ENCODE data around the gene CST5. TPM values are rescaled to one million over a fixed set of nuclear protein-coding genes. Genes with fewer than 3 reads are reported as not detected.

The CST5 gene, protein sequence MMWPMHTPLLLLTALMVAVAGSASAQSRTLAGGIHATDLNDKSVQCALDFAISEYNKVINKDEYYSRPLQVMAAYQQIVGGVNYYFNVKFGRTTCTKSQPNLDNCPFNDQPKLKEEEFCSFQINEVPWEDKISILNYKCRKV
- total RNA-seq (not detected), polyA plus RNA-seq (not detected)
- long read RNA-seq, donor 1, result 0 reads
- long read RNA-seq, donor 2, result 0 reads

GRCh38 chr20:23879328-23879798, at the start of gene CST5:
Gene CST5 (minus strand): TSS chr20:23879748. CDS start chr20:23879676, 72 bp downstream.
- Histone ChIP-seq H3K4me1 (ENCODE audit: control insufficient read depth in 1 of 2, insufficient read depth in 2 of 2, low read length in 2 of 2) (no peaks in the 10 kb centered on the region), H3K36me3 (ENCODE audit: control insufficient read depth in 1 of 2, insufficient read depth in 2 of 2, low read length in 1 of 2) (no peaks in the 10 kb centered on the region), H3K4me3 (ENCODE audit: low read length in 2 of 2) (no peak within 1 kb of the TSS), H3K27ac (ENCODE audit: low read depth in 1 of 2, low read length in 2 of 2) (no peak within 1 kb of the TSS), H3K9me3 (ENCODE audit: control insufficient read depth, low read length) (no peaks in the 10 kb centered on the region), H3K27me3 (ENCODE audit: control insufficient read depth in 1 of 2, insufficient read depth in 2 of 2, low read length in 1 of 2) (no peaks in the 10 kb centered on the region)
- DNase-seq, result no peak
- no peak for ATAC-seq (ENCODE audit: low FRiP score)
- 92 to 95% methylated on average over 7 of the region's 7 CpGs for WGBS, 2 donors
- intact Hi-C loops (cut with DNase I), result no loop called here

GRCh38 chr20:23928788-23929187, 49.2 kb upstream of the CST5 start:
- no peak for ATAC-seq (ENCODE audit: low FRiP score)
- Histone ChIP-seq H3K4me1 (ENCODE audit: control insufficient read depth in 1 of 2, insufficient read depth in 2 of 2, low read length in 2 of 2) (no peaks in the 10 kb centered on the region), H3K27ac (ENCODE audit: low read depth in 1 of 2, low read length in 2 of 2) (no peak overlapping the region), H3K27me3 (ENCODE audit: control insufficient read depth in 1 of 2, insufficient read depth in 2 of 2, low read length in 1 of 2) (no peaks in the 10 kb centered on the region), H3K4me3 (ENCODE audit: low read length in 2 of 2) (no peak overlapping the region), H3K9me3 (ENCODE audit: control insufficient read depth, low read length) (no peaks in the 10 kb centered on the region), H3K36me3 (ENCODE audit: control insufficient read depth in 1 of 2, insufficient read depth in 2 of 2, low read length in 1 of 2) (no peaks in the 10 kb centered on the region)
- WGBS, 2 donors, result 66 to 69% methylated on average over 10 of the region's 10 CpGs
- intact Hi-C loops (cut with DNase I), result no loop called here
- no peak for DNase-seq

DNA sequence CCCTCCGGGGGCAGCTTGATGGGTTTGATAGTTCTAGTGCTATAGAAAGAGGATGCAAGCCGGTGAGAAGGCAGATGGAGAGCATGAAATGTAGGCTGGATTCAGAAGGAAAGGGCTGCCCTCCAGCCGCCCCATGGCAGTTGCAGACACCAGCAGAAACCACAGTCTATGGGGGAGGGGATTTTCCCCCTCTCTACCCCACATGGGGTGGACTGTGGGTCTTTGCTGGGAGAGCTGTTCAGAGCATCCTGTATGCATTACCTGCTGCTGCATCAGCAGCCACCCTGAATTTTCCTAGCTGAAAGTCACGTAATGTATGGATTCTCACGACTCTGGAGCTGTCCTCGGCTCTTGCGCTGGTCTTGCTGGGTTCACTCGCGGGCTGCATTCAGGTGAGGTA, 48.8 kb upstream of the CST5 start:
- Histone ChIP-seq H3K9me3 (ENCODE audit: control insufficient read depth, low read length) (no peaks in the 10 kb centered on the region), H3K27me3 (ENCODE audit: control insufficient read depth in 1 of 2, insufficient read depth in 2 of 2, low read length in 1 of 2) (no peaks in the 10 kb centered on the region), H3K4me3 (ENCODE audit: low read length in 2 of 2) (no peak overlapping the region), H3K4me1 (ENCODE audit: control insufficient read depth in 1 of 2, insufficient read depth in 2 of 2, low read length in 2 of 2) (no peaks in the 10 kb centered on the region), H3K27ac (ENCODE audit: low read depth in 1 of 2, low read length in 2 of 2) (no peak overlapping the region), H3K36me3 (ENCODE audit: control insufficient read depth in 1 of 2, insufficient read depth in 2 of 2, low read length in 1 of 2) (no peaks in the 10 kb centered on the region)
- WGBS, 2 donors, result 86 to 88% methylated on average over 9 of the region's 9 CpGs
- ATAC-seq (ENCODE audit: low FRiP score), result no peak
- DNase-seq, result no peak
- intact Hi-C loops (cut with DNase I), result no loop called here

DNA sequence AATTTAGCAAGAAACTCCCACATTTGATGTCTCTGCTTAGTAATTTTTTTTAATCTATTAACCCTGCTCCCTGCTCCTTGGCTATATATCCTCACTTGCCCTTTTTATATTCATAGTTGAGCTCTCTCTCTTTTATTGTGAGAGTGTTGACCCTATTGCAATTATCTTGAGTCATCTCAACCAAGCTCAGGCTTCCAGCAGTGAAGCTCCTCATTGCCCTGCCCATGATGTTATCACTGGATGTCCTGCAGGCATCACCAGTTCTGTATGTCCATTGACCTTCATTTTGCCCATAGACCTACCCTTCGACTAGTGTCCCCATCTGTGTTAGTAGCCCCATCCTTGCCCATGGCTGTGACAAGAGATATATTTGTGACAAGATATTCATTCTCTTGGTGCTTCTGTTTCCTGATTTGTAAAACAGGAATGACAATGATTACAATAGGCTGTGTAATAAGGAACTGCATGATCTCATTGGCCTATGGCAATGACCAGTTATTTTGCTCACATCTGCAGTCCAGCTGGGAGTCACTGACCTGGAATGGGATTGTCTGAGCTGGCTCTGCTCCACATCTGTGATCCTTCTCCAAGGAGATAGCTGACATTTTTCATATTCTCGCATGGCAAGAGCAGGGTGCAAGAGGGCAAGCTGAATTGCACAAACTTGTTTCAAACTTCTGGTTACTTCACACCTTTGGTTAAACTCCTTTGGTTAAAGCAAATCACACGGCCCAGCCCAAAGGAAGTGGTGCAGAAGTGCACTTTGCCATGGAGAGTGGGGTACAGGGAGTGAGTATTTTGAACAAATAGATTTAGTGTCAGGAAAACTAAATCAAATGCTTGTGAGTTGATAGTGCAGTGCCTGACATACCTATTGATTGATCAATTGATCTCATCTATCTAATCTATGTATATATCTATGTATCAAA, 47.7 kb upstream of the CST5 start:
- intact Hi-C loops (cut with DNase I), result no loop called here
- H3K36me3 ChIP-seq (ENCODE audit: control insufficient read depth in 1 of 2, insufficient read depth in 2 of 2, low read length in 1 of 2), result no peaks in the 10 kb centered on the region
- DNase-seq, result no peak
- ATAC-seq (ENCODE audit: low FRiP score), result no peak
- 44 to 54% methylated on average over 3 of the region's 3 CpGs for WGBS, 2 donors
- H3K4me1 ChIP-seq (ENCODE audit: control insufficient read depth in 1 of 2, insufficient read depth in 2 of 2, low read length in 2 of 2), result no peaks in the 10 kb centered on the region
- no peak overlapping the region for H3K27ac ChIP-seq (ENCODE audit: low read depth in 1 of 2, low read length in 2 of 2)
- H3K4me3 ChIP-seq (ENCODE audit: low read length in 2 of 2), result no peak overlapping the region
- H3K27me3 ChIP-seq (ENCODE audit: control insufficient read depth in 1 of 2, insufficient read depth in 2 of 2, low read length in 1 of 2), result no peaks in the 10 kb centered on the region
- no peaks in the 10 kb centered on the region for H3K9me3 ChIP-seq (ENCODE audit: control insufficient read depth, low read length)

- no peak for DNase-seq
- H3K9me3 ChIP-seq (ENCODE audit: control insufficient read depth, low read length), result no peaks in the 10 kb centered on the region
- H3K36me3 ChIP-seq (ENCODE audit: control insufficient read depth in 1 of 2, insufficient read depth in 2 of 2, low read length in 1 of 2), result no peaks in the 10 kb centered on the region
- no peak overlapping the region for H3K27ac ChIP-seq (ENCODE audit: low read depth in 1 of 2, low read length in 2 of 2)
- no peak for ATAC-seq (ENCODE audit: low FRiP score)
- no peaks in the 10 kb centered on the region for H3K4me1 ChIP-seq (ENCODE audit: control insufficient read depth in 1 of 2, insufficient read depth in 2 of 2, low read length in 2 of 2)
- intact Hi-C loops (cut with DNase I), result no loop called here
- WGBS, 2 donors, result 79 to 82% methylated on average over 2 of the region's 2 CpGs
- no peak overlapping the region for H3K4me3 ChIP-seq (ENCODE audit: low read length in 2 of 2)
- H3K27me3 ChIP-seq (ENCODE audit: control insufficient read depth in 1 of 2, insufficient read depth in 2 of 2, low read length in 1 of 2), result no peaks in the 10 kb centered on the region
Observed at GRCh38 chr20:23926526-23926880, 47.0 kb upstream of the CST5 start.

GRCh38 chr20:23925789-23926525, 46.4 kb upstream of the CST5 start:
- Histone ChIP-seq H3K27me3 (ENCODE audit: control insufficient read depth in 1 of 2, insufficient read depth in 2 of 2, low read length in 1 of 2) (no peaks in the 10 kb centered on the region), H3K9me3 (ENCODE audit: control insufficient read depth, low read length) (no peaks in the 10 kb centered on the region), H3K36me3 (ENCODE audit: control insufficient read depth in 1 of 2, insufficient read depth in 2 of 2, low read length in 1 of 2) (no peaks in the 10 kb centered on the region), H3K27ac (ENCODE audit: low read depth in 1 of 2, low read length in 2 of 2) (no peak overlapping the region), H3K4me1 (ENCODE audit: control insufficient read depth in 1 of 2, insufficient read depth in 2 of 2, low read length in 2 of 2) (no peaks in the 10 kb centered on the region), H3K4me3 (ENCODE audit: low read length in 2 of 2) (no peak overlapping the region)
- no peak for DNase-seq
- no peak for ATAC-seq (ENCODE audit: low FRiP score)
- intact Hi-C loops (cut with DNase I), result no loop called here
- WGBS, 2 donors, result 61 to 69% methylated on average over 6 of the region's 6 CpGs

- no peaks in the 10 kb centered on the region for H3K36me3 ChIP-seq (ENCODE audit: control insufficient read depth in 1 of 2, insufficient read depth in 2 of 2, low read length in 1 of 2)
- 84 to 85% methylated on average over 2 of the region's 2 CpGs for whole genome bisulfite sequencing, 2 donors
- no peak overlapping the region for H3K4me3 ChIP-seq (ENCODE audit: low read length in 2 of 2)
- ATAC-seq (ENCODE audit: low FRiP score) (no peak), DNase-seq (no peak)
- H3K4me1 ChIP-seq (ENCODE audit: control insufficient read depth in 1 of 2, insufficient read depth in 2 of 2, low read length in 2 of 2), result no peaks in the 10 kb centered on the region
- H3K27ac ChIP-seq (ENCODE audit: low read depth in 1 of 2, low read length in 2 of 2), result no peak overlapping the region
- intact Hi-C loops (cut with DNase I), result no loop called here
- H3K9me3 ChIP-seq (ENCODE audit: control insufficient read depth, low read length), result no peaks in the 10 kb centered on the region
- no peaks in the 10 kb centered on the region for H3K27me3 ChIP-seq (ENCODE audit: control insufficient read depth in 1 of 2, insufficient read depth in 2 of 2, low read length in 1 of 2)
Observed at GRCh38 chr20:23924751-23925150, 45.2 kb upstream of the CST5 start.

DNA sequence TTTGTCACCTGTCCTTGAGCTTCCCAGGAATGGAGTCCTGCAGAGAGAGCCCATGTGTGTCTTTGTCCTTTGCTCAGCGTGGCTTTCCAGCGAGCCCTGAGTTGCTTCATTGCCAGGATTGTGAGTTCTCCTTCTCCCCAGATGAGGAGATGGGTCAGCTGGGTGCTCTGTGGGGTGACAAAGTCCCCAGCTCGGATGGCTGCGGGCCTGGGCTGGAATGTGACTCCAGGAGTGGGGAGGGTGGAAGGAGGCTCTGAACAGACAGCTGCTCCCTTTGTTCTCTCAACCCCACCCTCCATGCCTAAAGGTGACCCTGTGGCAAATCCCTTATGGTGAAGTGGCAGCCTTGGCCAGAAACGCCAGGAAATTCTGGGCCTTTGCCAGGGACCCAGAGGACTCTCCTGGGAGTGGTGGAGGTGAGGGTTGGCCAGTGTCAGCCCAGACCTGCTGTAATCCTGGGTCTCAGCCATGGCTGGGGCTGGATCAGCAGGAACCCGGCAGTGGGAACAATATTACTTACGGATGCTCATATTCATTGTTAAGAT, 44.4 kb upstream of the CST5 start:
- no peaks in the 10 kb centered on the region for H3K9me3 ChIP-seq (ENCODE audit: control insufficient read depth, low read length)
- 61 to 66% methylated on average over 7 of the region's 7 CpGs for WGBS, 2 donors
- ATAC-seq (ENCODE audit: low FRiP score), result no peak
- no peaks in the 10 kb centered on the region for H3K27me3 ChIP-seq (ENCODE audit: control insufficient read depth in 1 of 2, insufficient read depth in 2 of 2, low read length in 1 of 2)
- H3K4me1 ChIP-seq (ENCODE audit: control insufficient read depth in 1 of 2, insufficient read depth in 2 of 2, low read length in 2 of 2), result no peaks in the 10 kb centered on the region
- intact Hi-C loops (cut with DNase I), result no loop called here
- no peak overlapping the region for H3K27ac ChIP-seq (ENCODE audit: low read depth in 1 of 2, low read length in 2 of 2)
- no peak for DNase-seq
- H3K4me3 ChIP-seq (ENCODE audit: low read length in 2 of 2), result no peak overlapping the region
- H3K36me3 ChIP-seq (ENCODE audit: control insufficient read depth in 1 of 2, insufficient read depth in 2 of 2, low read length in 1 of 2), result no peaks in the 10 kb centered on the region

All from aorta (tissue), 5 donors.